ENCODE measurements around the gene CYB5B. TPM values are rescaled to one million over a fixed set of nuclear protein-coding genes. Genes with fewer than 3 reads are reported as not detected.

CYB5B gene, protein sequence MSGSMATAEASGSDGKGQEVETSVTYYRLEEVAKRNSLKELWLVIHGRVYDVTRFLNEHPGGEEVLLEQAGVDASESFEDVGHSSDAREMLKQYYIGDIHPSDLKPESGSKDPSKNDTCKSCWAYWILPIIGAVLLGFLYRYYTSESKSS
- 55.5 TPM for total RNA-seq
- polyA plus RNA-seq (ENCODE audit: insufficient read depth in 1 of 8, insufficient read length in 8 of 8, low replicate concordance in 1 of 8), result 10 to 100 TPM; 58.3 to 74.5 (median 66.9) TPM
- long read RNA-seq, donor 1, full-length matches to known transcripts, result 11 of 11 reads
- long read RNA-seq, donor 1, partial matches to known transcripts, result 0 of 11 reads
- long read RNA-seq, donor 1, other reads (novel, unspliced or antisense), result 0 of 11 reads
- long read RNA-seq, donor 2, result 0 reads
- long read RNA-seq, donor 3, full-length matches to known transcripts, result 20 of 30 reads
- long read RNA-seq, donor 3, partial matches to known transcripts, result 10 of 30 reads
- long read RNA-seq, donor 3, other reads (novel, unspliced or antisense), result 0 of 30 reads
- long read RNA-seq, donor 4, full-length matches to known transcripts, result 8 of 8 reads
- long read RNA-seq, donor 4, partial matches to known transcripts, result 0 of 8 reads
- long read RNA-seq, donor 4, other reads (novel, unspliced or antisense), result 0 of 8 reads
- long read RNA-seq, donor 5, full-length matches to known transcripts, result 24 of 30 reads
- long read RNA-seq, donor 5, partial matches to known transcripts, result 6 of 30 reads
- long read RNA-seq, donor 5, other reads (novel, unspliced or antisense), result 0 of 30 reads
- long read RNA-seq, donor 6, full-length matches to known transcripts, result 27 of 32 reads
- long read RNA-seq, donor 6, partial matches to known transcripts, result 5 of 32 reads
- long read RNA-seq, donor 6, other reads (novel, unspliced or antisense), result 0 of 32 reads
- long read RNA-seq, donor 7, full-length matches to known transcripts, result 33 of 39 reads
- long read RNA-seq, donor 7, partial matches to known transcripts, result 6 of 39 reads
- long read RNA-seq, donor 7, other reads (novel, unspliced or antisense), result 0 of 39 reads
- long read RNA-seq, donor 8, full-length matches to known transcripts, result 18 of 25 reads
- long read RNA-seq, donor 8, partial matches to known transcripts, result 7 of 25 reads
- long read RNA-seq, donor 8, other reads (novel, unspliced or antisense), result 0 of 25 reads
- long read RNA-seq, donor 9, full-length matches to known transcripts, result 8 of 8 reads
- long read RNA-seq, donor 9, partial matches to known transcripts, result 0 of 8 reads
- long read RNA-seq, donor 9, other reads (novel, unspliced or antisense), result 0 of 8 reads
- long read RNA-seq, donor 10, full-length matches to known transcripts, result 23 of 23 reads
- long read RNA-seq, donor 10, partial matches to known transcripts, result 0 of 23 reads
- long read RNA-seq, donor 10, other reads (novel, unspliced or antisense), result 0 of 23 reads
- long read RNA-seq, donor 11, full-length matches to known transcripts, result 14 of 22 reads
- long read RNA-seq, donor 11, partial matches to known transcripts, result 8 of 22 reads
- long read RNA-seq, donor 11, other reads (novel, unspliced or antisense), result 0 of 22 reads

DNA sequence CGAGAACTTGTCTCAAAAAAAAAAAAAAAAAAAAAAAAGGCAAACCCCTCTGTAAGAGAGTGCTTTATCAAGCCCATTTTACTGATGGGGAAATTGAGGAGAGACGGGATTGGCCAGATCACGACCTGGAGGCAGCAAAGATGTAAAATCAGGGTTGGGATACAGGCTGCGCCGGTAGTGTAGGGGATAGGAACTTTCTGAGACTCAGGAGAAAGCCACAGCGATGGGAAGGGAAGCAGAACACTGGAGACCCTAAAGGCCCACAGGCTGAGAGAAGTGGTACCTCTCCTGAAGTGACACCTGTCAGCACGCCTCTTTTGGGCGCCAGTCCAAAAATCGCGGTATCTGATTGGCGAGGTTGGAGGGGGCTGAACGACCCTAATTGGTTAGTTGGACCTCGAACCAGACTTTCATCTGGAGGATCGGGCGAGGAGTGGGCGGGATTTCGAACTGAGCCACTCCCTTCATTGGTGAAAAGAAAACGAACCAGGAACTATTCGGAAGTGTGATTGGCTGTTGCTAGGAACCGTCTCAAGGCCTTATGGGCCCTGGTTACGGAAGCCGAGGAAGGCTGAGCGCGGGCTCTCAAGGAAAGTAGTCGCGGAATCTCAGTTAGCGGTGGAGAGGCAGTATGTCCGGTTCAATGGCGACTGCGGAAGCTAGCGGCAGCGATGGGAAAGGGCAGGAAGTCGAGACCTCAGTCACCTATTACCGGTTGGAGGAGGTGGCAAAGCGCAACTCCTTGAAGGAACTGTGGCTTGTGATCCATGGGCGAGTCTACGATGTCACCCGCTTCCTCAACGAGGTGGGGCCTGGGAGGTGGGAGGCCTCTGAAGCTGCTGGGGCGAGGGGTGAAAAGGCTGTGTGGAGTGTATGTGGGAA, at the start of gene CYB5B:
Gene CYB5B (plus strand): TSS at position 567 of the 882 bp plus-strand sequence. CDS start 65 bp downstream, at position 632.
- peak within 1 kb of the TSS; percentile 57 for H3K4me3 ChIP-seq (ENCODE audit: low read length)
- DNase-seq, result peak; percentile 99
- peaks cover 6% of the 10 kb centered on the region for H3K4me1 ChIP-seq (ENCODE audit: control insufficient read depth, insufficient read depth, low read length)
- H3K36me3 ChIP-seq (ENCODE audit: control insufficient read depth, insufficient read depth, low read length), result peaks cover 9% of the 10 kb centered on the region
- 1% methylated on average over 39 of the region's 40 CpGs for WGBS (ENCODE audit: insufficient coverage)
- no peaks in the 10 kb centered on the region for H3K9me3 ChIP-seq (replicated peaks; ENCODE audit: control insufficient read depth, low read depth, low read length)
- peak within 1 kb of the TSS; percentile 87 for H3K27ac ChIP-seq (ENCODE audit: low read length)
- H3K27me3 ChIP-seq (ENCODE audit: control insufficient read depth, insufficient read depth, low read length), result no peaks in the 10 kb centered on the region

DNA sequence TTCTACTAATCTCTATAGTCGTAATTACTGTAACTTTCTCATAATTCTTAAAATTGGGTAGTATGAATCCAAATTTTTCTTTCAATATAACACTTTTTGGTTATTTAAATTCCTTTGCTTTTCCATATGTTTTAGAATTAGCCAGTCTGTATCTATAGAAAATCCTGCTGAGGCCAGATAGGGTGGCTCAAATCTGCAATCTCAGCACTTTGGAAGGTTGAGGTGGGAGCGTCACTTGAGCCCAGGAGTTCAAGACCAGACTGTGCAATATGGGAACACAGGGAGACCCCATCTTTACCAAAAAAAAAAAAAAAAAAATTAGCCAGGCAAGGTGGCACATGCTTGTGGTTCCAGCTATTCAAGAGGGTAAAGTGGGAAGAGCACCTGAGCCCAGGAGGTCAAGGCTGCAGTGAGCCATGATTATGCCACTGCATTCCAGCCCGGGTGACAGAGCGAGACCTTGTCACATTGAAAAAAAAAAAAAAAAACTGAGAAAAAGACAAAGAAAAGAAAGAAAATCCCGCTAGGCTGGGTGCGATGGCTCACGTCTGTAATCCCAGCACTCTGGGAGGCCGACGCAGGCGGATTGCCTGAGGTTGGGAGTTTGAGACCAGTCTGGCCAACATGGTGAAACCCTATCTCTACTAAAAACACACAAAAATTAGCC, 47.9 kb upstream of the CYB5B start:
- Histone ChIP-seq H3K27me3 (ENCODE audit: control insufficient read depth, insufficient read depth, low read length) (no peaks in the 10 kb centered on the region), H3K27ac (ENCODE audit: low read length) (no peak overlapping the region), H3K9me3 (replicated peaks; ENCODE audit: control insufficient read depth, low read depth, low read length) (no peaks in the 10 kb centered on the region), H3K4me3 (ENCODE audit: low read length) (no peak overlapping the region), H3K36me3 (ENCODE audit: control insufficient read depth, insufficient read depth, low read length) (peaks cover 36% of the 10 kb centered on the region), H3K4me1 (ENCODE audit: control insufficient read depth, insufficient read depth, low read length) (no peaks in the 10 kb centered on the region)
- no peak for DNase-seq
- WGBS (ENCODE audit: insufficient coverage), result 96% methylated on average over 7 of the region's 10 CpGs

DNA sequence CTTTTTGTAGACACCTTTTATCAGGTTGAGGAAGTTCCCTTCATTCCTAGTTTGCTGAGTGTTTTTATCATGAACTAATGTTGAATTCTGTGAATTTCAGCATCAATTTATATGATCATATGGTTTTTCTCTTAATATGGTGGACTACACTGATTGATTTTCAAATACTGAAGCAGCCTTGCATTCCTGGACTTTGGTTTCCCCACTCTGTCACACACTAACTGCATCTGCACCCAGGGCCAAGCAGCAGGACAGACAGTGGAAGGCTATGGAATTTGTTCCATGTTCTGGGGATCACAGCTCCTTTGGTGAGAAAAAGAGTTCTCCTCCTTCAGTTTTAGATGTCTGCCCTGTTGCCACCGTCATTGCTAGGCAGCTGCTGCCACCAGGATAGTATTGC, 46.4 kb upstream of the CYB5B start:
- Histone ChIP-seq H3K36me3 (ENCODE audit: control insufficient read depth, insufficient read depth, low read length) (peaks cover 44% of the 10 kb centered on the region), H3K4me1 (ENCODE audit: control insufficient read depth, insufficient read depth, low read length) (no peaks in the 10 kb centered on the region), H3K27me3 (ENCODE audit: control insufficient read depth, insufficient read depth, low read length) (no peaks in the 10 kb centered on the region), H3K4me3 (ENCODE audit: low read length) (no peak overlapping the region), H3K9me3 (replicated peaks; ENCODE audit: control insufficient read depth, low read depth, low read length) (no peaks in the 10 kb centered on the region), H3K27ac (ENCODE audit: low read length) (no peak overlapping the region)
- DNase-seq, result no peak
- WGBS (ENCODE audit: insufficient coverage), result 86% methylated on average over 1 of the region's 1 CpG

DNA sequence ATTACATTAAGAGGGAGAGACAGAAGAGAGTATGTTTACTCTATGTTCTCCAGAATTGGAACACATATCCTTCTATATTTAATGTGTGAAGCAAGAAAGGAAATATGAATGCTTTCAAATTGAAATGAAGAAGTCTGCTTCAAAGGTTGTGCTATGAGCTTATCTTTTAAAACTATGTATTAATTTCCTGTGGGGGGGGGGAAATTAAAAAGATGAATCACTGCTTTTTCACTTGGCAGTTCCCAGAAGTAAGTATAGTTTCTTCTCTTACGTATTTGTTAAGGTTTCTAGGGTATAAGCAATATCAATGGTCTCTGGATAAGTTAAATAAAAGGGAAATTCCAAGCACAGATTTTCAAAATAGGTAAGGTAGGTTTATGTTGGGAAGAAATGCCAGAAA, 45.7 kb upstream of the CYB5B start:
- no peaks in the 10 kb centered on the region for H3K4me1 ChIP-seq (ENCODE audit: control insufficient read depth, insufficient read depth, low read length)
- WGBS (ENCODE audit: insufficient coverage), result no CpG with 5 or more reads among the region's 1 CpG

DNA sequence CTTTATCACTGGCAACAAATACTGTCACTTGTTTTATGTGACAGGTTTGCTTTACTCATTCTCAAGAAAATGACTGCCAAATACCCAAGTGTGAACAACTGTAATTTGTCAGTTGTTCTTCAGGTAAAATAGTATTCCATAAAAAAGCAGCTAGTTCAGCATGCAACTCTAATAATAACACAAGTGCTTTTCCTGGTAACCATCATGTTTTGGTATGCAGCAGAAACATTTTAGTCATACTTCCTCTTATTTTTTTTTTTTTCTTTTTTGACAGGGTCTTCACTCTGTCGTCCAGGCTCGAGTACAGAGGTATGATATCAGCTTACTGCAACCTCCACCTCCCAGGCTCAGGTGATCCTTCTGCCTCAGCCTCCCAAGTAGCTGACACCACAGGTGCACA, 43.2 kb upstream of the CYB5B start:
- Histone ChIP-seq H3K27ac (ENCODE audit: low read length) (no peak overlapping the region), H3K4me1 (ENCODE audit: control insufficient read depth, insufficient read depth, low read length) (no peaks in the 10 kb centered on the region), H3K4me3 (ENCODE audit: low read length) (no peak overlapping the region), H3K36me3 (ENCODE audit: control insufficient read depth, insufficient read depth, low read length) (peaks cover 46% of the 10 kb centered on the region), H3K27me3 (ENCODE audit: control insufficient read depth, insufficient read depth, low read length) (no peaks in the 10 kb centered on the region), H3K9me3 (replicated peaks; ENCODE audit: control insufficient read depth, low read depth, low read length) (no peaks in the 10 kb centered on the region)
- 100% methylated on average over 1 of the region's 2 CpGs for WGBS (ENCODE audit: insufficient coverage)
- DNase-seq, result peak; percentile 22

More for the DNA sequence above, 45.7 kb upstream of the CYB5B start:
- H3K9me3 ChIP-seq (replicated peaks; ENCODE audit: control insufficient read depth, low read depth, low read length), result no peaks in the 10 kb centered on the region
- H3K27ac ChIP-seq (ENCODE audit: low read length), result no peak overlapping the region
- H3K36me3 ChIP-seq (ENCODE audit: control insufficient read depth, insufficient read depth, low read length), result peaks cover 46% of the 10 kb centered on the region
- H3K27me3 ChIP-seq (ENCODE audit: control insufficient read depth, insufficient read depth, low read length), result no peaks in the 10 kb centered on the region
- no peak for DNase-seq
- no peak overlapping the region for H3K4me3 ChIP-seq (ENCODE audit: low read length)

DNA sequence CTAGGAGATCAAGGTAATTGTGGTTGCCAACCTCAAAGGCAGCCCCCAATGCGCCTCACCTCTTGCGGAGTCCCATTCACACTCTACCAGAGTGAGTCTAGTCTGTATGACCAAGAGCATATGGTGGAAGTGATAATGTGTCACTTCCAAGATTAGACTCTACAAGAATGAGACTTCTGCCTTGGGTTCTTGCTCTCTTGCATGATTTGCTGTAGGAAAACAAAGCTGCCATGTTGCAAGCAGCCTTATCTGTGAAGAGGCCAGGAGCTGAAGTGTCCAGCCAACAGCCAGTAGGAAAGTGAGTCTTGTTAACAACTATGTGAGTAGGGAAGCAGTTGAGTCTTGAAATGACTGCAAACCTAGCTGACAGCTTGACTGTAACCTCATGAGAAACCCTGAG, 42.0 kb upstream of the CYB5B start:
- Histone ChIP-seq H3K27ac (ENCODE audit: low read length) (no peak overlapping the region), H3K4me1 (ENCODE audit: control insufficient read depth, insufficient read depth, low read length) (no peaks in the 10 kb centered on the region), H3K36me3 (ENCODE audit: control insufficient read depth, insufficient read depth, low read length) (peaks cover 39% of the 10 kb centered on the region), H3K4me3 (ENCODE audit: low read length) (no peak overlapping the region), H3K9me3 (replicated peaks; ENCODE audit: control insufficient read depth, low read depth, low read length) (no peaks in the 10 kb centered on the region), H3K27me3 (ENCODE audit: control insufficient read depth, insufficient read depth, low read length) (no peaks in the 10 kb centered on the region)
- no CpG with 5 or more reads among the region's 2 CpGs for WGBS (ENCODE audit: insufficient coverage)
- no peak for DNase-seq

DNA sequence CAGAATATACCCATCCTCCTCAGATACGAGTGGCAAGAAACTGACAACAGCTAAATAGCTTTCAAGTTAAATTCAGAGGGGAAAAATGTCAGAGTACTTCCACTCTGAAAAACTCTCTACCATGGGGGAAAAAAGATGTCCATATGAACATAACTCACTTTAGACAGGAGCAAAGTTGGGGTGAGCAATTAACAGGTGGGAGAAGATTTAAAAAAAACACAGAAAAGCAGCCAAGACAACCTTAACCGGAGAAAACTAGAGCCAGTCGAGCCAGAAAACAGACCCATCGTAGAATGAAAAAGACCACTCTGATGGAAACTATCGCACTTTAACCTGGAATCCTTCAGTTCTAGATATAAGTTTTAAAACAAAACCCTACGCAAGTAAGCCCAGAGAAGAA, 39.4 kb upstream of the CYB5B start:
- H3K4me1 ChIP-seq (ENCODE audit: control insufficient read depth, insufficient read depth, low read length), result no peaks in the 10 kb centered on the region
- H3K27me3 ChIP-seq (ENCODE audit: control insufficient read depth, insufficient read depth, low read length), result no peaks in the 10 kb centered on the region
- DNase-seq, result no peak
- H3K27ac ChIP-seq (ENCODE audit: low read length), result peak overlapping the region; percentile 82
- H3K36me3 ChIP-seq (ENCODE audit: control insufficient read depth, insufficient read depth, low read length), result peaks cover 29% of the 10 kb centered on the region
- no peaks in the 10 kb centered on the region for H3K9me3 ChIP-seq (replicated peaks; ENCODE audit: control insufficient read depth, low read depth, low read length)
- H3K4me3 ChIP-seq (ENCODE audit: low read length), result peak overlapping the region; percentile 55
- WGBS (ENCODE audit: insufficient coverage), result 0% methylated on average over 1 of the region's 6 CpGs

DNA sequence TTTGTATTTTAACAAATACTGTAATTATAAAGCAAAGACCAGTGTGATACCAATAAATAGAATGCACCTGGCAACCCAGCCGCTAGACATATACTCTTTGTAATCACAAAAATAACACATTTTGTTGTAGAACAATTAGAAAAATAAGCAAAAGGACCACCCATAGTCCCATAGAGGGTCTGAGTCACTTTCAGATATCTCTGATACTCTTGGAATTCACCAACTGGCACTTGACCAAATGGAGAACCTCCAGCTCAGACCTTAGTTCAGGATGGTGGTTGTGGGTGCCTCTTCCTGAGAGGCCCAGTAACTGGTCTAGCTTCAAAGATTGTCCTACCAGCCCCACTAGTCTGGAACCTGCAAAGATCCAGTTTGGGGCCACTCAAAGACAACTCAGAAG, 37.8 kb upstream of the CYB5B start:
- H3K36me3 ChIP-seq (ENCODE audit: control insufficient read depth, insufficient read depth, low read length), result peaks cover 21% of the 10 kb centered on the region
- H3K9me3 ChIP-seq (replicated peaks; ENCODE audit: control insufficient read depth, low read depth, low read length), result no peaks in the 10 kb centered on the region
- no CpG with 5 or more reads among the region's 1 CpG for WGBS (ENCODE audit: insufficient coverage)
- no peaks in the 10 kb centered on the region for H3K4me1 ChIP-seq (ENCODE audit: control insufficient read depth, insufficient read depth, low read length)
- H3K27ac ChIP-seq (ENCODE audit: low read length), result no peak overlapping the region
- no peaks in the 10 kb centered on the region for H3K27me3 ChIP-seq (ENCODE audit: control insufficient read depth, insufficient read depth, low read length)
- H3K4me3 ChIP-seq (ENCODE audit: low read length), result no peak overlapping the region
- DNase-seq, result peak; percentile 19
